ENCODE results near the gene FNIP2.
"Not testable (repeated sequence)": the region's sequence is repeated elsewhere in the genome, so short reads cannot be mapped to it uniquely, and the experiment has no call there.

FNIP2 gene

DNA sequence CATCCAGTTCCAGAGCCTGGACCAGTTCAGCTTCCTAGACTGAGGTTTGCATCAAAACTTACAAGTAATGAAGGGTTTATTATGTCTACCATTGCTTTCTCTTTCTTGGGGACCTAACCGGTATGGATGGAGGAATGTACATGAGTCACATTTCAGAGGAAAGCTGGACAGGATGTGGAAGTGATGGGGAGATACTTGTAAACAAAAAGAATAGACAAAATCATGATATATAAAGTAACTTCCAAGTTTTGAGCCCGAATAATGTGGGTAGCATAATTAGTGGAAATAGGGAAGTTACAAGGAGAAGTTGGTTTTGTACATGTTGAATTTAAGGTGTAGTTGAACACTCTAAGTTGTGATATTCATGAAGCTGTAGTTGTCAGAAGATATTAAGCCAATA lies 15.0 kb downstream of the FNIP2 start:
- Histone ChIP-seq H3K4me1 (ENCODE audit: control insufficient read depth, insufficient read depth, low read length) (no peaks in the 10 kb centered on the region), H3K4me3 (ENCODE audit: low read depth, low read length) (no peak overlapping the region)

DNA sequence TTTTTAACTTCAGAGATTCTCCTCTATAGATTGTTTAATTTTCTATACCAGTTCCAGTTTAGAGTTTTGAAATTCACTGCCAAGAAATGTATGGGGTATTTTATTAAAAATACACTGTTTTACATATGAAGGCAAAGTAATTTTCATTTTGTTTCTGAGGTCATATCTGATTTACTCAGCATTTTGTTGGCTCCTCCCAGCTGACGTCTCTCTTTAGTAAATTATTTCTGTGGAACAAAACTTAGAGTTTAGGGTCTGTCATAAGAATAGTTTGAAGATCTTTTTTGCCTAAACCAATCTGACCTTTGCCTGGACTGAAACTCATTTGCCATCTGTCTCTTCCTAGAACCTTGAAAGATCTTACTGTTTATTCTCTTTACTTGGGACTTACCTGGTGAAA lies 16.9 kb downstream of the FNIP2 start:
- Histone ChIP-seq H3K4me1 (ENCODE audit: control insufficient read depth, insufficient read depth, low read length) (no peaks in the 10 kb centered on the region), H3K9me3 (ENCODE audit: control insufficient read depth, insufficient read depth, low read length) (no peaks in the 10 kb centered on the region), H3K4me3 (ENCODE audit: low read depth, low read length) (no peak overlapping the region), H3K27me3 (ENCODE audit: control insufficient read depth, insufficient read depth, low read length) (no peaks in the 10 kb centered on the region), H3K9ac (ENCODE audit: low read depth, low read length) (no peak overlapping the region), H3K36me3 (ENCODE audit: control insufficient read depth, insufficient read depth, low read length) (no peaks in the 10 kb centered on the region)

More for the DNA sequence above, 15.0 kb downstream of the FNIP2 start:
- H3K27me3 ChIP-seq (ENCODE audit: control insufficient read depth, insufficient read depth, low read length) = no peaks in the 10 kb centered on the region
- no peaks in the 10 kb centered on the region for H3K36me3 ChIP-seq (ENCODE audit: control insufficient read depth, insufficient read depth, low read length)
- H3K9ac ChIP-seq (ENCODE audit: low read depth, low read length) = no peak overlapping the region
- H3K9me3 ChIP-seq (ENCODE audit: control insufficient read depth, insufficient read depth, low read length) = no peaks in the 10 kb centered on the region

DNA sequence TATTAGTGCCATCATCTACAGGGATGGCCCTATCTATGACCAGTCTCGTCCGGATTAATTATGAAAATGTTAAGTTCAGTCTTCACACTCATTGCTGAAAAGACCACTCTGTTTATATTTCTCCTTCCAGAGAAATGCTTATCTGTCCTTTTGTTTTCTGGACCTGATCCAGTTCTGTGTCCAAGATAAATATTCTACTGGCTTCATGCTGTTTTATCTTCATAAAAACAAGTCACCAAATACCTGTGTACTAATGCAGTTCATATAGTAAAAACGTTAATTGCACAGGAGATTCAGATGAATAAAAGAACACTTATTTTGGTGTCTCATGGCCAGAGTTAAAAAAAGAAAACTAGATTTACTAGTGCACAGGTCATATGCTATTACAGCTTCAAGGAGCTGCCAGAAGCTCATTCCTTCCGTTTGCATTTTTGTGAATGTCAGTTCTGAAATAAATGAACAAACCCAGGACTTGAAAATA lies 17.3 kb downstream of the FNIP2 start:
- no peaks in the 10 kb centered on the region for H3K27me3 ChIP-seq (ENCODE audit: control insufficient read depth, insufficient read depth, low read length)
- H3K36me3 ChIP-seq (ENCODE audit: control insufficient read depth, insufficient read depth, low read length) = no peaks in the 10 kb centered on the region
- H3K9me3 ChIP-seq (ENCODE audit: control insufficient read depth, insufficient read depth, low read length) = no peaks in the 10 kb centered on the region
- no peak overlapping the region for H3K4me3 ChIP-seq (ENCODE audit: low read depth, low read length)
- H3K4me1 ChIP-seq (ENCODE audit: control insufficient read depth, insufficient read depth, low read length) = no peaks in the 10 kb centered on the region
- H3K9ac ChIP-seq (ENCODE audit: low read depth, low read length) = no peak overlapping the region

DNA sequence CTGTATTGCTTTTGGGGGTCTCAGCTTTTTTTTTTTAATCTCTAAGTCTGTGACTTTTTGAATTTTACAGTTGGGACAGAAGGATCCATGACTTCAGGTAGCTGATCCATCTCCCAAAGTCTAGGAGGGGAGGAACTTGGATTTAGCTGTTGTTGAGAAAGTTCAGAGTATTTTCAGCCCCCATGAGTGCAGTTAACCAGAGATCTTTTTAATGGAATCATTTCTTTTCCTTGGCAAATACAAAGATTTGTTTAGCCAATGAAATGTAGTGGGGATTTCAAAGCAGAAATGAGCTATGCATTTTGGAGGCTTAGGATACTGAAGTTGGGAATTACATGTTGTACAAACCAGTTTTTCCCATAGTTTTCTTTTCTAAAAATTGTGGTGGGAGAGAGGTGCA lies 18.1 kb downstream of the FNIP2 start:
- Histone ChIP-seq H3K4me1 (ENCODE audit: control insufficient read depth, insufficient read depth, low read length) (no peaks in the 10 kb centered on the region), H3K36me3 (ENCODE audit: control insufficient read depth, insufficient read depth, low read length) (no peaks in the 10 kb centered on the region), H3K4me3 (ENCODE audit: low read depth, low read length) (no peak overlapping the region), H3K9me3 (ENCODE audit: control insufficient read depth, insufficient read depth, low read length) (no peaks in the 10 kb centered on the region), H3K9ac (ENCODE audit: low read depth, low read length) (no peak overlapping the region), H3K27me3 (ENCODE audit: control insufficient read depth, insufficient read depth, low read length) (no peaks in the 10 kb centered on the region)

DNA sequence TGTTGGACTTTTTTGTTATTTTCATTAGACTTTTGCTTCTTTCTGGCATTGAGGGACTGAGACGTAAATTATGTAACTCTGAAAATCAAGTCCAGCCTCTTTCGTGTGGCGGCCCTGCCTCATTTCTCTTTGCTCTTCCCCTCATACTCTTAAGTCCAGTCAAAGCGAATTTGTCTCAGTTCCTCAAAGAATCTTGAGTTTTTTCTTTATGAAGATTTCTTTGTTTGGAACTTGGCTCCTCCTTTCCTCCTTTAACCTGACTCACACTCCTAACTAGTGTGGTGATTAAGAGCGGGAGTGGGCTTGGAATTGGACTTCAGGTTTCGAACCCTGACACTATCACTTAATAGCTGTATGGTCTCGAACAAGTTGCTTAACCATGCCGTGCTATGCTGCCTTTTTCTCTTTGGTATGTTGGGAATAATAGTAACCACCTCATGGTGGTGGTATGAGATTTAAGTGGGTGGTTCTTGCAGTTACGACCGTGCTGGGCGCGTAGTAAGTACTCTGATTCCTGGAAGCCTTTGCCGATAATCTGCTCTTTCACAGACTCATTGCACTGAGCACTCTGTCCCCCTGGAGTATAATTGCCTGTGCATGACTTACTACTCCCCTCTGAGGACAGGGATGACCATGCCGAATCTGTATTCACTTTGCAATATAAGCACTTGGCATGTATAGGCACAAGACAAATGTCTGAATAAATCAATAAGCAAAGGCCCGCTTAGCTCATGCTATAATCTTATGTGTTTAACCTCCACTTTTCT lies 19.1 kb downstream of the FNIP2 start:
- H3K9ac ChIP-seq (ENCODE audit: low read depth, low read length) = no peak overlapping the region
- no peaks in the 10 kb centered on the region for H3K9me3 ChIP-seq (ENCODE audit: control insufficient read depth, insufficient read depth, low read length)
- H3K4me3 ChIP-seq (ENCODE audit: low read depth, low read length) = no peak overlapping the region
- no peaks in the 10 kb centered on the region for H3K36me3 ChIP-seq (ENCODE audit: control insufficient read depth, insufficient read depth, low read length)
- no peaks in the 10 kb centered on the region for H3K27me3 ChIP-seq (ENCODE audit: control insufficient read depth, insufficient read depth, low read length)
- no peaks in the 10 kb centered on the region for H3K4me1 ChIP-seq (ENCODE audit: control insufficient read depth, insufficient read depth, low read length)

DNA sequence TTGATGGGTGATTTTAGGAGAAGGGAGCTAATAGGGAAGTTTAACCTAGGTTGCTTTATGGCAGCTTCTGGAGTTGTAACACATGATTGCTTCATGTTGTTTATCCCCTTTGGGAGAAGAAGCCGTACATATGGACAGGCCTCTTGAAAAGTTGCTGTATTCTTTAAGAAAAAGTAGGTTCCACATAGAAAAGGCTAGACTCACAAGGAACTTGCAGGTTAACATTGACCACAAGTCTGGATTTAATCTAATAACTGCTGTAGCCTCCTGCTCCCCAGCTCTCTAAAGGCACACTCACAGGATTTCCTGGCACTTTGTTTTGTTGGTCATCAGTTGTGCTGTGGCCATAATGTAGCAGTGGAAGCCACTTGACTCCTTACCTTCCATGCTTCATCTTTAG lies 19.7 kb downstream of the FNIP2 start:
- Histone ChIP-seq H3K27me3 (ENCODE audit: control insufficient read depth, insufficient read depth, low read length) (no peaks in the 10 kb centered on the region), H3K9ac (ENCODE audit: low read depth, low read length) (no peak overlapping the region), H3K4me3 (ENCODE audit: low read depth, low read length) (no peak overlapping the region), H3K9me3 (ENCODE audit: control insufficient read depth, insufficient read depth, low read length) (no peaks in the 10 kb centered on the region), H3K4me1 (ENCODE audit: control insufficient read depth, insufficient read depth, low read length) (no peaks in the 10 kb centered on the region), H3K36me3 (ENCODE audit: control insufficient read depth, insufficient read depth, low read length) (no peaks in the 10 kb centered on the region)

DNA sequence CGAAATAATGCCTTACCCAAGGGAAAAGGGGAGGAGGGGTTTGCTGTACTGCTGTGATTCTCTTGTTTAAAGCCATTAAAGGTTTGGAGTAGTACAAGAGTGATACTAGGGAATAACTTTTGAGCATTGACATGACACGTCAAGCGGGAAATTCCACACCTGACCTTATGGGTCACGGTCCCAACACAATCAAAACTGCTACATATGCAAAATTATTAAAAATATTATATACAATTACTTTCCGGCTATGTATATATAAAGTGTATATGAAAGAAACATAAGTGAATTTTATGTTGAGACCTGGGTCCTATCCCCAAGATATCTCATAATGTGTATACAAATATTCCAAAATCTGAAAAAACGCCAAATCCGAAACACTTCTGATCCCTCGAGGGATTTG lies 21.0 kb downstream of the FNIP2 start:
- H3K36me3 ChIP-seq (ENCODE audit: control insufficient read depth, insufficient read depth, low read length) = no peaks in the 10 kb centered on the region
- H3K4me1 ChIP-seq (ENCODE audit: control insufficient read depth, insufficient read depth, low read length) = no peaks in the 10 kb centered on the region
- no peaks in the 10 kb centered on the region for H3K9me3 ChIP-seq (ENCODE audit: control insufficient read depth, insufficient read depth, low read length)

DNA sequence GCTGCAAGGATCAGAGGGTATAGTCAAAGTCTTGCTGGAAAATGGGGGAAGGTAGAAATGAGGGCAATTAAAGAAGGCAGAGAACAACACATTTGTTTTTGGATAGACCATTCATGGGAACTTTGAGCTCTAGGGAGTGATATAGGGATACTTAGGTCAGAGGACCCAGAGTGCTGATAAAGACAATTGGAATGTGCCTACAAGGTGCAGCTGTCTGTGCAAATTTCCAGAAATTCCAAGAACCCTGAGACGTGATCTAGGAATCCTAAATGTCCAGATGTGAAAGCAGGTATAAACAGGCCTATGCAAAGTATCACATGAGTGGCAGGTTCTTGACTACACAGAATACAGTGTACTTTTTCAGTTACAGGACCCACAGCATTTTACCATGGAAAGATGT lies 24.2 kb downstream of the FNIP2 start:
- Histone ChIP-seq H3K9me3 (ENCODE audit: control insufficient read depth, insufficient read depth, low read length) (no peaks in the 10 kb centered on the region), H3K4me3 (ENCODE audit: low read depth, low read length) (no peak overlapping the region), H3K4me1 (ENCODE audit: control insufficient read depth, insufficient read depth, low read length) (no peaks in the 10 kb centered on the region), H3K9ac (ENCODE audit: low read depth, low read length) (no peak overlapping the region), H3K36me3 (ENCODE audit: control insufficient read depth, insufficient read depth, low read length) (no peaks in the 10 kb centered on the region), H3K27me3 (ENCODE audit: control insufficient read depth, insufficient read depth, low read length) (no peaks in the 10 kb centered on the region)

More for the DNA sequence above, 21.0 kb downstream of the FNIP2 start:
- Histone ChIP-seq H3K9ac (ENCODE audit: low read depth, low read length) (no peak overlapping the region), H3K27me3 (ENCODE audit: control insufficient read depth, insufficient read depth, low read length) (no peaks in the 10 kb centered on the region), H3K4me3 (ENCODE audit: low read depth, low read length) (no peak overlapping the region)

DNA sequence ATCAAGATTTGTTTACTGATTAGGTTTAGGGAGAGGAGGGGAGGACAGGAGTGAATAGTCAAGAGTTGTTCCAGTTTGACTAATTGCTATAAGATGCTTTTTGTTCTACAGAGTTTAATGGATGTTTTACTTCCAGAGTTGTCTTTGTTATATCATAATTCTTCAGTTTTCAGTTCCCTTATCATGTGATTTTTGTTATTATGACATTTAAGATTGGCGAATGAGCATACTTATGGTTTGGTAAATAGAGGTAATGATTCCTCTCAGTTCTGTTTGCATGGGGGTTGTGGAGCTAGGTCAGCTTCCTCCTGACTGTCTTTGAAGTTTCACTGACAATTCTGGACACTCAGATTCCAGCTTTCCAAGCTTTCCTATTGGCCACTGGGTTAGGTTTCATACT lies 24.6 kb downstream of the FNIP2 start:
- H3K9ac ChIP-seq (ENCODE audit: low read depth, low read length); H3K27me3 ChIP-seq (ENCODE audit: control insufficient read depth, insufficient read depth, low read length); H3K4me1 ChIP-seq (ENCODE audit: control insufficient read depth, insufficient read depth, low read length); H3K36me3 ChIP-seq (ENCODE audit: control insufficient read depth, insufficient read depth, low read length); H3K9me3 ChIP-seq (ENCODE audit: control insufficient read depth, insufficient read depth, low read length); H3K4me3 ChIP-seq (ENCODE audit: low read depth, low read length): not testable (repeated sequence)

DNA sequence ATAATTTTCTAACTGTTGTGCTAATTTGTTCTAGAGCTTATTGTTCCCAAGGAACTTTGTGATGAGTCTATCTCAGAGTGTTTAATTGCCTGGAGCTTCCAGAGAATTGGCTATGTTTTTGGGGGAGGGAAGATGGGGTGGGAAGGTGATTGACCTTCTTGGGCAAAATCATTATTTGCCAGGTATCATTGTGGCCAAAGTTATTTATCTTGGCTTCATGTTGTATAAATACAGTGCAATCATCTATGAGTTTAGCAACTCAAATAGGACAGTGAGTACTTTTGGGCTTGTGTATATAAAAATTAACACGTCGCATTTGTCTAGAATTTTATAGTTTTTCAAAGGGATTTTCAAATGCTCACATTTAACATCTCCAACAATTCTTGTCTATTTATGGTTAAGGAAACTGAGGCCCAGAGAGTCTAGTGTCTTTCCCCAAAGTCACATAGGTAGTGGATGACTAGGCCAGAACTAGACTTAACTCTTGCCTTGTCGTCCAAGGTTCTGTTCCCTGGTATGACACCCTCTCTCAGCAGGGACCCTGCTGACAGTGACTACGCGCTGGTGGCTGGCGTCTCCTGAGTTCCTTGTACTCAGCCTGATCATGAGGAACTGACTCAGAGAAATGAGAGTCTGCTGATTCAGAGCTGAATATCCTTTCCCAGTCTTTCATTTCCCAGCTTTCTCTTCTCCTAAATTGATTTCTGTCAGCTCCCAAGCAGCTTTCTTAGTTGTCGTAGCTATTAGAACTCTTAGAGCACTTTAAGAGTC lies 27.7 kb downstream of the FNIP2 start:
- peaks cover 5% of the 10 kb centered on the region for H3K4me1 ChIP-seq (ENCODE audit: control insufficient read depth, insufficient read depth, low read length)
- no peak overlapping the region for H3K9ac ChIP-seq (ENCODE audit: low read depth, low read length)
- H3K36me3 ChIP-seq (ENCODE audit: control insufficient read depth, insufficient read depth, low read length) = no peaks in the 10 kb centered on the region

DNA sequence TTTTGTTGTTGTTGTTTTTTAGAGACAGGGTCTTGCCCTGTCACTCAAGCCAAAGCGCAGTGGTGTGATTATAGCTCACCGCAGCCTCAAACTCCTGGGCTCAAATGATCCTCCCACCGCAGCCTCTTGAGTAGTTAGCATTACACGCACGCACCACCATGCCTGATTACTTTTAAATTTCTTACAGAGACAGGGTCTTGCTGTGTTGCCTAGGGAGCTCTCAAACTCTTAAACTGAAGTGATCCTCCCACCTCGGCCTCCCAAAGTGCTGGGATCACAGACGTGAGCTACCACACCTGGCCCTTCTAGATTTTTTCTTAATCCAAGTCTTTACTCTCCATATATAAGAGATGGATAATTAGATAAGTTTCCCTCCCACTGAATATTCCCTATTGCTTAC lies 29.2 kb downstream of the FNIP2 start:
- H3K9ac ChIP-seq (ENCODE audit: low read depth, low read length) = no peak overlapping the region
- H3K4me3 ChIP-seq (ENCODE audit: low read depth, low read length) = no peak overlapping the region
- no peaks in the 10 kb centered on the region for H3K9me3 ChIP-seq (ENCODE audit: control insufficient read depth, insufficient read depth, low read length)
- no peaks in the 10 kb centered on the region for H3K36me3 ChIP-seq (ENCODE audit: control insufficient read depth, insufficient read depth, low read length)
- peaks cover 5% of the 10 kb centered on the region for H3K4me1 ChIP-seq (ENCODE audit: control insufficient read depth, insufficient read depth, low read length)
- H3K27me3 ChIP-seq (ENCODE audit: control insufficient read depth, insufficient read depth, low read length) = no peaks in the 10 kb centered on the region

More for the DNA sequence above, 27.7 kb downstream of the FNIP2 start:
- no peak overlapping the region for H3K4me3 ChIP-seq (ENCODE audit: low read depth, low read length)
- no peaks in the 10 kb centered on the region for H3K9me3 ChIP-seq (ENCODE audit: control insufficient read depth, insufficient read depth, low read length)
- no peaks in the 10 kb centered on the region for H3K27me3 ChIP-seq (ENCODE audit: control insufficient read depth, insufficient read depth, low read length)

Data from iPS-15b (cell line).